Stomach (tissue), 9 donors: ENCODE data around the gene LCLAT1. TPM values are rescaled to one million over a fixed set of nuclear protein-coding genes. Genes with fewer than 3 reads are reported as not detected.

Source experiments
- DNase-seq, 2 donors: peaks; one replicate each; pipeline versions ENCODE4 v3.0.0 to v3.0.0-alpha.2; 2013 to 2019
- H3K27ac ChIP-seq, 5 donors: fragments of 200-600 bp in 4 of 5; sonication (generic) in 4 of 5; one replicate each; pipeline ENCODE4 v1.5.1; 2013 to 2019; ENCODE audit warnings: mild to moderate bottlenecking in 1 of 5, moderate library complexity in 1 of 5
- H3K27me3 ChIP-seq, 3 donors: fragments of 200-600 bp; sonication (generic); one replicate each; pipeline ENCODE4 v1.5.1; 2017 to 2019; ENCODE audit warnings: mixed run types in 1 of 3
- H3K36me3 ChIP-seq, 4 donors: fragments of 200-600 bp; sonication (generic); 1 replicate in 3 of 4; 2 replicates in 1 of 4; pipeline ENCODE4 v1.5.1; 2016 to 2019
- H3K4me1 ChIP-seq, 4 donors: fragments of 200-600 bp; sonication (generic); one replicate each; pipeline ENCODE4 v1.5.1; 2016 to 2019
- H3K4me3 ChIP-seq, 4 donors: fragments of 200-600 bp; sonication (generic) in 3 of 4; one replicate each; pipeline ENCODE4 v1.5.1; 2016 to 2019; ENCODE audit warnings: mild to moderate bottlenecking in 1 of 4
- H3K9me3 ChIP-seq, 4 donors: fragments of 200-600 bp; sonication (generic); one replicate each; pipeline ENCODE4 v1.5.1; 2016 to 2019
- EP300 ChIP-seq: sonication (generic); formaldehyde crosslinking; IDR thresholded peaks from one replicate; pipeline ENCODE4 v1.6.1; 2017; ENCODE audit warnings: antibody characterized with exemption
- POLR2A ChIP-seq, 4 donors: fragments of 450-650 bp; IDR thresholded peaks; one replicate each; pipeline ENCODE4 v1.6.1; 2016; ENCODE audit warnings: antibody characterized with exemption in 4 of 4, control low read depth in 2 of 4, mild to moderate bottlenecking in 1 of 4, moderate library complexity in 1 of 4
- POLR2AphosphoS5 ChIP-seq, 3 donors: sonication (generic); formaldehyde crosslinking; IDR thresholded peaks; one replicate each; pipeline ENCODE4 v1.6.1; 2016; ENCODE audit warnings: antibody characterized with exemption in 3 of 3
- WGBS, 5 donors: extraction: QIAGEN DNeasy Blood & Tissue Kit in 3 of 5; methylation state at CpG; one replicate each; pipeline versions ENCODE4 v1.1.5 to v1.1.7; 2013 to 2018; 5-methylcytosine and 5-hydroxymethylcytosine counted together
- intact Hi-C: fragments of 100-400 bp; cut with DNase I; formaldehyde crosslinking; loops from one replicate; pipeline ENCODE4 v1.15.1; 2023; ENCODE audit warnings: low total_unique reads
- polyA plus RNA-seq, 3 donors: library from polyadenylated mRNA; stranded (reverse); fragments of 200-250 nt; gene quantifications; one replicate each; pipeline ENCODE4 v1.2.3, GENCODE V29; 2013
- total RNA-seq, 5 donors: library from RNA; depleted of rRNA; stranded (reverse); fragments of >200 nt; gene quantifications; one replicate each; pipeline versions ENCODE4 v1.1.0 to v1.2.3, GENCODE V29; 2014 to 2016
- TF ChIP-seq, protein P1 (sequence below), 7 experiments: fragments of 450-650 bp in 4 of 7; fragments of 200-600 bp in 3 of 7; sonication (generic) in 3 of 7; IDR thresholded peaks; one replicate each; pipeline ENCODE4 v1.5.1; 2016 to 2019; ENCODE audit warnings: antibody characterized with exemption in 7 of 7, control low read depth in 2 of 7, mild to moderate bottlenecking in 1 of 7
- donor health status: healthy with polysubstance abuse.
- donor health status: Bipolar disorder and iron deficiency.
- donor health status: healthy.

The LCLAT1 gene
- total and polyA plus RNA-seq, 8 donors: 0.76 to 51.3 (median 12.5) TPM

DNA sequence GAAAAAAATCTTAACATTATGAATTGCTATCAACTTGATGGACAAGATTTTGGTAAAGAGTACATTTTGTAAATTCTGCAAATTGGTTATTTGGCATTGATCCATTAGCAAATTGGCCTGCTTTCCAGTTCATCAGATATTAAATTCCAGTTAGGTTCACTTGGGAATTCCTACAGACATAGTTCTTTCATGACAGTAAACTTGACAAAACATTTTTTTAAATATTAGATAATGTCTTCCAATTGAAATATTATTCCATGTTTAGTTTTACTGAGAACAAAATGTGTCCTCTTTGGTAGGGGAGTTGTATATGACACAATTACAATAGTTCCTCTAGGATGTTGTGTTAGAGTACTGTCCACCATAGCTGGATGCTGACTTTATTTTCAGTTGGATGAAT is 141.9 kb downstream of the LCLAT1 start:
- H3K27me3 ChIP-seq: no peaks in the 10 kb centered on the region
- no peaks in the 10 kb centered on the region for H3K4me1 ChIP-seq
- intact Hi-C loops: no loop called here
- no peak overlapping the region for H3K27ac ChIP-seq
- TF ChIP-seq POLR2AphosphoS5 (IDR thresholded peaks at IDR 0.05) (no peak), EP300 (no peak)
- TF ChIP-seq, protein P1, sequence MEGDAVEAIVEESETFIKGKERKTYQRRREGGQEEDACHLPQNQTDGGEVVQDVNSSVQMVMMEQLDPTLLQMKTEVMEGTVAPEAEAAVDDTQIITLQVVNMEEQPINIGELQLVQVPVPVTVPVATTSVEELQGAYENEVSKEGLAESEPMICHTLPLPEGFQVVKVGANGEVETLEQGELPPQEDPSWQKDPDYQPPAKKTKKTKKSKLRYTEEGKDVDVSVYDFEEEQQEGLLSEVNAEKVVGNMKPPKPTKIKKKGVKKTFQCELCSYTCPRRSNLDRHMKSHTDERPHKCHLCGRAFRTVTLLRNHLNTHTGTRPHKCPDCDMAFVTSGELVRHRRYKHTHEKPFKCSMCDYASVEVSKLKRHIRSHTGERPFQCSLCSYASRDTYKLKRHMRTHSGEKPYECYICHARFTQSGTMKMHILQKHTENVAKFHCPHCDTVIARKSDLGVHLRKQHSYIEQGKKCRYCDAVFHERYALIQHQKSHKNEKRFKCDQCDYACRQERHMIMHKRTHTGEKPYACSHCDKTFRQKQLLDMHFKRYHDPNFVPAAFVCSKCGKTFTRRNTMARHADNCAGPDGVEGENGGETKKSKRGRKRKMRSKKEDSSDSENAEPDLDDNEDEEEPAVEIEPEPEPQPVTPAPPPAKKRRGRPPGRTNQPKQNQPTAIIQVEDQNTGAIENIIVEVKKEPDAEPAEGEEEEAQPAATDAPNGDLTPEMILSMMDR (IDR thresholded peaks at IDR 0.05): no peak
- no peak overlapping the region for H3K4me3 ChIP-seq
- no peak for DNase-seq
- H3K9me3 ChIP-seq: no peaks in the 10 kb centered on the region
- H3K36me3 ChIP-seq: no peaks in the 10 kb centered on the region

DNA sequence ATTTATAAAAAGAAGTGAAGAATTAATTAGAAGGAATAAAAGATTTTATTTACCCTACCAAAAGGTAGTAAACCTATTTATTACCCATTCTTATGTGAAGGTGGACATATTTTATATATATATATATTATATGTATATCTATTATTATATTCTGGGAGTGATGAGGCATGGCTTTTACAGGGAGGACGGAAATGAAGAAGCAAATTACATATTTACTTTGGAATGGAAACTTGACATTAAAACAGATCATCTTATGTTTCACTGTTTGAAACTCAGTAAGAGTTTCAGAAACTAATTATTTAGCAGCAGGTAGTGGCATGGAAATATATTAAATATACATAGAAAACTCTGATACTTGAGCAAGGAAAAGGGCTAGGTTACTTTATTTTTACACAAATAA is 143.4 kb downstream of the LCLAT1 start:
- 83 to 87% (median 86%) methylated on average over 1 of the region's 1 CpG for WGBS, 5 donors
- Histone ChIP-seq H3K27ac (no peak overlapping the region), H3K4me1 (no peaks in the 10 kb centered on the region), H3K9me3 (no peaks in the 10 kb centered on the region), H3K4me3 (no peak overlapping the region), H3K36me3 (no peaks in the 10 kb centered on the region), H3K27me3 (no peaks in the 10 kb centered on the region)
- no peak for TF ChIP-seq POLR2AphosphoS5 (IDR thresholded peaks at IDR 0.05)
- no peak for TF ChIP-seq POLR2A (IDR thresholded peaks at IDR 0.05)
- no peak for TF ChIP-seq EP300
- TF ChIP-seq, protein P1 (IDR thresholded peaks at IDR 0.05): no peak
- intact Hi-C loops: no loop called here
- DNase-seq: no peak

DNA sequence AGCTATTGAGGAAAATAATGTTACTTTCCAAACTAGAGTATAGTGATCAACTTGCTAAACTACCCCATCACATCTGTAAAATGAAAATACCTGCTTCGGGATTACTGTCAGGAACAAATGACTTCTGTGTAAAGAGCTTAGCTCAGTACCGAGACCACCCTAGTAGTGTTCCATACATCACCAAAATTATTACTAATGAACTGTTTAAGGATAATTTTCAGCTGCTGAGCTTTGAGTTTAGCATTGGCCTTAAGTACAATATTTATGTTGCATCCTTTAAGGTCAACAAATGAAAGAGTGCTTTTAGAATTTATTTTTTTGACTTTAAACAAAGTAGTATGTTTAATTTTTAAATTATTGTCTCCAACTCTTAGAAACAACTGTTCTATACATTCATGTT is 144.1 kb downstream of the LCLAT1 start:
- H3K27me3 ChIP-seq: no peaks in the 10 kb centered on the region
- no peaks in the 10 kb centered on the region for H3K4me1 ChIP-seq
- no peaks in the 10 kb centered on the region for H3K36me3 ChIP-seq
- no peak for TF ChIP-seq POLR2A (IDR thresholded peaks at IDR 0.05)
- no peak for TF ChIP-seq EP300
- TF ChIP-seq, protein P1 (IDR thresholded peaks at IDR 0.05): no peak
- TF ChIP-seq POLR2AphosphoS5 (IDR thresholded peaks at IDR 0.05): no peak
- H3K9me3 ChIP-seq: no peaks in the 10 kb centered on the region
- WGBS, 5 donors: 92 to 98% (median 95%) methylated on average over 2 of the region's 2 CpGs
- no peak overlapping the region for H3K27ac ChIP-seq
- no peak overlapping the region for H3K4me3 ChIP-seq
- DNase-seq: no peak
- intact Hi-C loops: no loop called here

DNA sequence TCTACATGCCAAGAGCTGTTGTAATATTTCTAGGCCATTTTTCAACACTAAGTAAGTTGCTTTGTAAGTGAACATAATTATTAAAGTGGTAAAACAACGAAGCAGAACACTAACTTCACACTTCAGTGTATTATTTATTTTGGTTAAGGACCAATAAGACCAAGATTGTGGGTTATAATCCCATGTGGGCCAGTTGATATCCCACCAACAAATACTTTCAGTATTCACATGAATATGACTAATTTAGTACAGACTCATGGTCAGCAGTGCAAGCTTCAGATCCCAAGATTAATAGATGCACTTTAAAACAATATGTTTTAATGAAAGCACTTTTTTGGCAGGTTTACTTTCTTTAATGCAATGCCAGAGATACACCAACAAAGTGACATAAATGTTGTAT is 154.3 kb downstream of the LCLAT1 start:
- DNase-seq: no peak
- Histone ChIP-seq H3K36me3 (peaks cover 0 to 4% (median 0%) of the 10 kb centered on the region in 4 donors), H3K27me3 (no peaks in the 10 kb centered on the region), H3K9me3 (peaks cover 0 to 7% (median 0%) of the 10 kb centered on the region in 4 donors), H3K4me3 (no peak overlapping the region), H3K27ac (no peak overlapping the region), H3K4me1 (no peaks in the 10 kb centered on the region)
- 55 to 72% (median 61%) methylated on average over 1 of the region's 1 CpG for WGBS, 5 donors
- intact Hi-C loops: no loop called here
- no peak for TF ChIP-seq POLR2AphosphoS5 (IDR thresholded peaks at IDR 0.05)

DNA sequence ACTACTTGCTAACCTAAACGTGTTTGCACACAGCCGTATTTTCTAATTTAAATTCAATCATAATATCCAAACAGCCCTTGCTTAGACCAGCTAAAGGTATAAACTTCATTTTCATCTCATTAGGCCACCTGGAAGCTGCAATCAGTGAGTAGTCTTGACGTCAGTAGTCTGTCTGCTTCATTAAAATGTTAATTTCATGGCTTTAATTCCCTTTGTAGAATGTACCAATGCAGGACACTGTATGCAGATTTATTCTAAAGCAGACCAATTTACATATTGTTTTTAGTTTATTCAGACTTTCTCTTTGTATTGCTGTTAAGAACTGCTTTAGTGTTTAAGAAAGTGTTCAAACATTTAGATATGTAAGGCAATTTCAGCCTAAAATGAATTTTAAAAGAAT is 158.2 kb downstream of the LCLAT1 start:
- TF ChIP-seq, protein P1 (IDR thresholded peaks at IDR 0.05): no peak
- no peak for TF ChIP-seq POLR2A (IDR thresholded peaks at IDR 0.05)
- no peak for TF ChIP-seq EP300
- TF ChIP-seq POLR2AphosphoS5 (IDR thresholded peaks at IDR 0.05): no peak
- no peaks in the 10 kb centered on the region for H3K27me3 ChIP-seq
- intact Hi-C loops: no loop called here
- H3K36me3 ChIP-seq: peaks cover 0 to 2% (median 0%) of the 10 kb centered on the region in 4 donors
- H3K27ac ChIP-seq: no peak overlapping the region
- WGBS, 5 donors: 74 to 83% (median 80%) methylated on average over 3 of the region's 3 CpGs
- no peak overlapping the region for H3K4me3 ChIP-seq
- H3K9me3 ChIP-seq: peaks cover 0 to 2% (median 0%) of the 10 kb centered on the region in 4 donors
- H3K4me1 ChIP-seq: no peaks in the 10 kb centered on the region
- DNase-seq: no peak
